Measurements from ENCODE around the gene ECEL1.

ECEL1 gene

DNA sequence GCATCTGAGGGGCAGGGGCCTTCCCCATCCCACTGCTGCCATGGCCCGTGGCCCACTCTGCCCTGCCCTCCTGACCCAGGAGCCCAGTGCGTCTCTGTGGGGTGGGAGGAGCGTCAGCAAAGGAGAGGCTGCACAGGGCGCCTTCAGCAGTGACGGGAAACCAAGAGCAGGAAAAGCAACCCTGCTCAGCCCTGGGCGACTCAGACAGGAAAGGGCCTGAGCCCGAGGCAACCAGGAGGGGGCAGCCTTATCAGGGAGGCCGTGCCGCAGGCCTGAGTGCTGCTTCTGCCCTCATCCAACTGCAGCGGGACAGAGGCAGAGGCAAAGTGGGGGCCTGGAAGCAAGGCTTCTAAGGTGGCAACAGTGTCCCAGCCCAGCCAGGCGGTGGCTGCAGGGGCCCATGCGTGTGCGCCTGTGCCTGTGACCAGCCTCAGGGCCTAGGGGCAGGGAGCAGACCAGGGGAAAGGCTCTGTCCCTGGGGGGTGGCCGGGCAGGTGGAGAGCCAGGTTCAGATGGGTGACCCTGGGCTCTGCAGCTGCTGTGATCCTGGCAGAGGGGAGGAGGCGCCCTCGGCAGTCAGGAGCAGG, 54.9 kb downstream of the ECEL1 start:
- FAIRE-seq (no peak), DNase-seq (ENCODE audit: insufficient read length, low spot score) (no peak)
- TF ChIP-seq POU2F2 (IDR thresholded peaks at IDR 0.05; ENCODE audit: low read depth, low read length) (no peak), POLR2AphosphoS5 (IDR thresholded peaks at IDR 0.05; ENCODE audit: low read depth, low read length) (no peak), POLR2A (IDR thresholded peaks at IDR 0.05; ENCODE audit: low read depth, low read length) (no peak), PAX5 (IDR thresholded peaks at IDR 0.05; ENCODE audit: insufficient read depth, low read length, severe bottlenecking) (no peak)

DNA sequence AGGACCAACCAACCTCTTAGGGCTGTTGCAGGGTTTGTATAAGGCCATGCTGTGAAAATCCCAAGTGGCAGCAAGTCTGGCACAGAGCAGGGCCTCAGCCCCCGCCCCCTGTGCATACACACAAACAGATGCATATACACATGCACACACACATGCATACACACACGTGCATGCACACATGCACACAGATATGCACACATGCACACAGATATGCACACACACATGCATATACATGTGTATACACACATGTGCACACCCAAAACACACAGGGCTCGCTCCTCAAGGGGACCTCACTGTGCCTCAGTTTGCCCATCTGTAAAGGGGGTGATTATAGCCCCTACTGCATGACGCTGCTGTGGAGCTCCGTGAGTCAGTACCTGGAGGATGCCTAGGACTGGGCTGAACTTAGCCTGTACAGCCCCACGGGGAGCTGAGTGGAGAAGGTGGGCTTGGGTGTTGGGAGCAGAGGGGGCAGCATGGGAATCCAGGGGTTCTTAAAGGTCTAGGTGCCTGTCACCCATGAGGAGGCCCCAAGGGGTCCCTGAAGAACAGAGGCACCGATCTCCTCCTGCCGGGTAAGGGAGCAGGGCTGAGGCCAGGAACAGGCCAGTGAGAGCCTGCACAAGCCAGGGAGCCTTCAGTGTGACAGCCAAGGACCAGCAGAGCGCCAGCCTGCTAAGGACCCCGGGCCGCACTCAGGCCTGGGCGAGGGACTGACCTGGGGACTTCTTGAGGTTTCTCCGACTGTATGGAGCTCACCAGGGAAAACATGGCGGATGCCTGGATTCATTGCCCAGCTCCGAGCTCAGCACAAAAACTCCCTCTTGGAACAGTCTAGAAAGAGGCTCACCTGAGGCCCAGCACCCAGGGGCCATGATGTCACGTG, 55.7 kb downstream of the ECEL1 start:
- DNase-seq (ENCODE audit: insufficient read length, low spot score) (no peak), FAIRE-seq (no peak)
- no peak for TF ChIP-seq POU2F2 (IDR thresholded peaks at IDR 0.05; ENCODE audit: low read depth, low read length)
- TF ChIP-seq TAF1 (IDR thresholded peaks at IDR 0.05; ENCODE audit: low read depth, low read length), result no peak
- TF ChIP-seq SPI1 (IDR thresholded peaks at IDR 0.05; ENCODE audit: low read depth, low read length), result no peak
- TF ChIP-seq POLR2AphosphoS5 (IDR thresholded peaks at IDR 0.05; ENCODE audit: low read depth, low read length), result no peak
- TF ChIP-seq POLR2A (IDR thresholded peaks at IDR 0.05; ENCODE audit: low read depth, low read length), result no peak
- TF ChIP-seq PAX5 (IDR thresholded peaks at IDR 0.05; ENCODE audit: insufficient read depth, low read length, severe bottlenecking), result no peak

Data from GM12891 (cell line).